Hippocampal formation (tissue), 2 donors: ENCODE data around the gene BBOX1.
"Not testable (repeated sequence)": the region's sequence is repeated elsewhere in the genome, so short reads cannot be mapped to it uniquely, and the experiment has no call there.

Source experiments
- DNase-seq, 2 donors: peaks; one replicate each; lab custom pipeline; 2025; lab: John Stamatoyannopoulos, UW

The BBOX1 gene

GRCh38 chr11:27040302-27041115 is at the start of gene BBOX1:
Gene BBOX1 (plus strand): TSS chr11:27040815. CDS start chr11:27055431, 14,616 bp downstream.
- peak; percentile 28 to 56 for DNase-seq

- no peak for DNase-seq
Measured at GRCh38 chr11:26992031-26992541, 48.5 kb upstream of the BBOX1 start.

- peak in 1 of 2 donors; percentile 15 for DNase-seq
Measured at GRCh38 chr11:26993965-26994457, 46.6 kb upstream of the BBOX1 start, which contains the start of gene FIBIN. Gene FIBIN (plus strand): TSS chr11:26994112. CDS start chr11:26994527, 415 bp downstream.

GRCh38 chr11:26994631-26995095 is 46.0 kb upstream of the BBOX1 start:
- DNase-seq, result peak in 1 of 2 donors; percentile 2

- DNase-seq, result no peak
Measured at GRCh38 chr11:26995701-26996460, 44.7 kb upstream of the BBOX1 start.

- DNase-seq, result no peak
Measured at GRCh38 chr11:26997378-26997777, 43.2 kb upstream of the BBOX1 start.

- not testable (repeated sequence) for DNase-seq
Measured at GRCh38 chr11:27001136-27001730, 39.4 kb upstream of the BBOX1 start.

- DNase-seq, result no peak
Measured at GRCh38 chr11:27002431-27002830, 38.2 kb upstream of the BBOX1 start.

- no peak for DNase-seq
Measured at GRCh38 chr11:27002838-27003237, 37.8 kb upstream of the BBOX1 start.

- DNase-seq, result no peak
Measured at GRCh38 chr11:27004103-27004502, 36.5 kb upstream of the BBOX1 start.

- no peak for DNase-seq
Measured at GRCh38 chr11:27008811-27009535, 31.6 kb upstream of the BBOX1 start.

- no peak for DNase-seq
Measured at GRCh38 chr11:27011560-27012233, 28.9 kb upstream of the BBOX1 start.

GRCh38 chr11:27012234-27012921 is 28.2 kb upstream of the BBOX1 start:
- DNase-seq, result peak in 1 of 2 donors; percentile 1

GRCh38 chr11:27013781-27014361 is 26.7 kb upstream of the BBOX1 start:
- no peak for DNase-seq

- DNase-seq, result no peak
Measured at GRCh38 chr11:27018902-27019529, 21.6 kb upstream of the BBOX1 start.

- DNase-seq, result no peak
Measured at GRCh38 chr11:27020751-27021150, 19.9 kb upstream of the BBOX1 start.

GRCh38 chr11:27022659-27023251 is 17.9 kb upstream of the BBOX1 start:
- no peak for DNase-seq

GRCh38 chr11:27024865-27025264 is 15.8 kb upstream of the BBOX1 start:
- no peak for DNase-seq
